Measurements from ENCODE around the gene AMY2B. TPM values are rescaled to one million over a fixed set of nuclear protein-coding genes. Genes with fewer than 3 reads are reported as not detected.
"Not testable (repeated sequence)": the region's sequence is repeated elsewhere in the genome, so short reads cannot be mapped to it uniquely, and the experiment has no call there.

Gene AMY2B
- total RNA-seq, 1 experiment from 2014 or later: 0.41 TPM

GRCh38 chr1:103616994-103617477 is 45.6 kb downstream of the AMY2B start, which contains the start of gene AMY2A:
Gene AMY2A, plus strand, starts transcription at chr1:103617427. Its CDS starts 14 bp downstream, at chr1:103617441.
- not testable (repeated sequence) for DNase-seq (ENCODE audit: low spot score)

- not testable (repeated sequence) for DNase-seq (ENCODE audit: low spot score)
These were observed 56.0 kb downstream of the AMY2B start for GRCh38 chr1:103627436-103627835.

Other genes with a start within 250 kb of the AMY2B start
- 2.3 and 9.1 TPM in 2 replicates for gene RNPC3, start 45.9 kb upstream of the AMY2B start, total RNA-seq (2014; rRNA removed; shearing (Covaris generic))
- gene AMY2A, start 45.8 kb downstream of the AMY2B start, total RNA-seq (2014; rRNA removed; shearing (Covaris generic)): not detected in 2 replicates
- gene AMY1A, start 84.2 kb downstream of the AMY2B start, total RNA-seq (2014; rRNA removed; shearing (Covaris generic)): not detected in 2 replicates
- not detected in 2 replicates for gene AMY1B, start 124.6 kb downstream of the AMY2B start, total RNA-seq (2014; rRNA removed; shearing (Covaris generic))
- gene AMY1C, start 178.3 kb downstream of the AMY2B start, total RNA-seq (2014; rRNA removed; shearing (Covaris generic)): not detected in 2 replicates

Data from H4 (cell line).